ENCODE data around the gene NCR3LG1. TPM values are rescaled to one million over a fixed set of nuclear protein-coding genes. Genes with fewer than 3 reads are reported as not detected.
A peak's percentile ranks its signal among the peaks of the same experiment; 100 is the strongest.

NCR3LG1 gene
- total and polyA plus RNA-seq, 2 of the 8 experiments (the other 6 are each of a cell fraction or from before 2014, with no cell fraction given): 0.68 to 1.9 TPM

DNA sequence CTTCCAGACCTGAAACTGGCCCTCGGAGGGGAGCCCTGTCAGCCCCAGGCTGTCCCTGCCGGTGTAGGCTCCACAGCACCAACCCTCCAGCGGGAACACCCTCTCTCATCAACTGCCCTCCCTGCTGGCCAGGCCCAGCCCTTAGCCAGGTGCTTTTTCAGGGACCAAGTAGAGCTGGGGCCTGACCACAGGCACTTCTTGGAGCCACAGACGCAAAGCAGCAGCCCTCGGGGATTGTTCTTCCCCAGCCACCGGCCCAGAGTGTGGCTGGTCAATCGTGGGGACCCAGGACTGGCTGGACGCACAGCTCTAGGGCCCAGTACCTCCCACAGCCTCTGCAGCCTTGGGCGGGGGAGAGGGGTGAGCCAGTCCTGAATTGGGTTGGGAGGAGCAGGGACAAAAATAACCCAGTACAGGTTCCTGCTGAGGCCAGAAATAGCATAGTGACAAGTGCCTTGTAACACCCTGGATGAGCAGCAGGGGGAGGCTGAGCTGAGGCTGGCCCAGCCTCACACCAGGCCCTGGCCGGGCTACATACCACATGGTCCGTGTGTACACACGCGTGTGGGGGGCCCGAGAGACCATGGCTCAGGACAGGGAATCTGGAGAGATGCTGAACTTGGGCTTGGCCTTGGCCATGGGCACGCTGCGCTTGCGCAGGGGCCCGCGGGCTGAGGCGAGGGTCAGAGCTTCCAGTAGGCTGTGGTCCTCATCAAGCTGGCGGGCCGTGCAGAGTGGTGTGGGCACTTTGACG, 34.9 kb downstream of the NCR3LG1 start (continued):
- peak; percentile 60 to 74 for TF ChIP-seq RAD21 (IDR thresholded peaks at IDR 0.05 in 1 of 2, conservative IDR thresholded peaks at IDR 0.05 in 1 of 2; ENCODE audit: low read depth in 2 of 2, low read length in 2 of 2)
- no peak for TF ChIP-seq TEAD4 (IDR thresholded peaks at IDR 0.05; ENCODE audit: low read depth, low read length)
- TF ChIP-seq JUND (IDR thresholded peaks at IDR 0.05; ENCODE audit: low read length): no peak
- no peak for TF ChIP-seq YY1 (IDR thresholded peaks at IDR 0.05; ENCODE audit: low read depth, low read length)
- no peak for TF ChIP-seq CBX8 (IDR thresholded peaks at IDR 0.05; ENCODE audit: borderline replicate concordance, low read depth, low read length)
- TF ChIP-seq, protein P1, sequence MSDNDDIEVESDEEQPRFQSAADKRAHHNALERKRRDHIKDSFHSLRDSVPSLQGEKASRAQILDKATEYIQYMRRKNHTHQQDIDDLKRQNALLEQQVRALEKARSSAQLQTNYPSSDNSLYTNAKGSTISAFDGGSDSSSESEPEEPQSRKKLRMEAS (IDR thresholded peaks at IDR 0.05): peak; percentile 80
- TF ChIP-seq, protein P2, sequence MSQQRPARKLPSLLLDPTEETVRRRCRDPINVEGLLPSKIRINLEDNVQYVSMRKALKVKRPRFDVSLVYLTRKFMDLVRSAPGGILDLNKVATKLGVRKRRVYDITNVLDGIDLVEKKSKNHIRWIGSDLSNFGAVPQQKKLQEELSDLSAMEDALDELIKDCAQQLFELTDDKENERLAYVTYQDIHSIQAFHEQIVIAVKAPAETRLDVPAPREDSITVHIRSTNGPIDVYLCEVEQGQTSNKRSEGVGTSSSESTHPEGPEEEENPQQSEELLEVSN (IDR thresholded peaks at IDR 0.05): peak; percentile 48; the same call in 1 of the 2 replicates
- no peak for TF ChIP-seq KDM5A (IDR thresholded peaks at IDR 0.05; ENCODE audit: low read length)

All from H1 (cell line).